NCI-H2171 treated with DMSO at 0.1 percent for 48 hours (cell line): ENCODE measurements around the gene TTC34.

ENCODE experiments used
- DNase-seq: peaks from one replicate; lab custom pipeline; 2025; lab: John Stamatoyannopoulos, UW

Gene TTC34

DNA sequence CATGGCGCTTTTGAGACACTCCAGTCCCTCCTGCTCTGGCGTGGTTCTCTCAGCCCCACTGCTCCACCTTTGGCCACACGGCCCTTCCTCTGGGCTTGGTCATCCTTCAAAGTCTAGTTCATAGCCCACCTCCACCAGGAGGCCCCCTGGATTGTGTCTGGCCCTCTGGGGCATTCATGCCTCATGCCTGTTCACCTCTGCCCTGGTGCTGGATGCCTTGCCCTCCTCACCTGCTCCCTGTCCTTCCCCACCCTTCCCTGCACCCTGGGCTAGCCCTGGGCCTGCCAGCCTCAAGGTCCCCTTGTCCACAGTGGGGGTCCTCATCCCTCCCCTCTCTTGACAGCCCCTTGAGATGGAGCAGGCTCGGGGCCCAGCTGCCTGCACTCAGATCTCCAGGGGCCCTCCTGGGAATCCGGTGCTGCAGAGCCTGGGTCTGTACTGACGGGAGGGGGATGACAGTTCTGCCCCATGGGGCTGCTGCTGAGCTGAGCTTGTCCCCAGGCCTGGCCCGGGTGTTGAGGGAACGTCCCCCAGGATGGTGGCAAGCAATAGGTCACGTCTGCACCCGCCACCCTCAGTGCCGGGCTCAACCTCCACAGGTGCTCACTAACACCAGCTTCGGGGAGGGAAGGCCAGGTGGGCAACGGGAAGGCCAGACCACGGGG is 196.5 kb downstream of the TTC34 start:
- no peak for DNase-seq

DNA sequence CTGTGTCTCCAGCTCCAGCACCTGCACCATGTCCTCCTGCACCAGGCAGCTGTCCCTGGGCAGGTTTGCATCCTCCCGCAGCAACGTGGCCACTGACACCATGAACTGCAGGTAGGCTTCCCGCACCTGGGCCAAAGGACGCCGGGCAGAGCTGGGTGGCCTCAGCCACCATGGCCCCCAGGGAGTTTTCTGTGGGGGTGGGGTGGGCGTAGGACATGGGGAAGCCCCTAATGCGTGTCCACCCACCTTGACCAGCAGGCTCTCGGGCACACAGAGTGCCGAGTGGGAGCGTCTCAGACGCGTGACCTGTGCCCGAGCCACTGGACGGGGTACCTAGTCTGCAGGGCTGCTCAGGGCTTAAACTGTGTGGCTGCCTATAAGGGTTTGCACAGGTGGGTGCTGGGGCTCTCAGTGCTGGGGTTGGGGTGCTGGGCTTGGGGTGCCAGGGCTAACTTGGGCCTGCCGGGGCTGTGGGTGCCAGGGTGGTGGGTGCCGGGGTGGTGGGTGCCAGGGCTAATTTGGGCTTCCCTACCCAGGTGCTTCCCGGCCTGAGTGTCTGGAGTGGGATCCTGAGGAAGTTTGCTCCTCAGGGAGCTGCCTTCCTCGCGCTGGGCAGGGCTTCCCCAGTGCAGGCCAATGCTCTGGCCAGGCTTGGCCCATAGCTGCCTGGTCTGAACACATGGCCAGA is 197.2 kb downstream of the TTC34 start:
- DNase-seq, result no peak

DNA sequence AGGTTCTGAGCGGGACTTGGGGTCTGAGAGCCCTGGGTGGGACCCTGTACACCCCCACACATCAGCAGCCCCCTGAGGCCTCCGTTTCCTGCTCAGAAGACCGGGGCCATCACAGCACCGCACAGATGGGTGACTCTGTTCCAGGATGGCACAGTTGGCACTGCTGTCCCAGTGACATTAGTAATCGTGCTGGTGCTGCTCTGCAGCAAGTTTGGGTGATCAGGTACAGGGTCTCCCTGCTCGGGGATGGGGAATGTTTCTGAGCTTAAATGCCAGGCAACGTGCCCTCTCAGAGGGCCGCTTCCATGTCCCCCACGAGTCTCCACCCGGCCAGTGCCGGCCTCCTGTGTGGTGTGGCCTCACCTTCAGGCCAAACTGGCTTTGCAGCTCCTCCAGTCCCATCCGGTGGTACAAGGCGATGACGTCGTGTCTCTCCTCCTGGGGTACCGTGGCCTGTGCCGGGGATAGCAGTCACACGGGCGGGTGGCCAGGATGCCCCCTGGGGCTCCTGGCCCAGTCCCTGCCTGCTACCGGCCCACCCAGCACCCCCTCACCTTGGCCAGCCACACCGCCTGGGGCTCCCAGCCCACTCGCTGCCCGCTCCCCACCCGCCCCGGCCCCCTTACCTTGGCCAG is 197.9 kb downstream of the TTC34 start:
- no peak for DNase-seq

DNA sequence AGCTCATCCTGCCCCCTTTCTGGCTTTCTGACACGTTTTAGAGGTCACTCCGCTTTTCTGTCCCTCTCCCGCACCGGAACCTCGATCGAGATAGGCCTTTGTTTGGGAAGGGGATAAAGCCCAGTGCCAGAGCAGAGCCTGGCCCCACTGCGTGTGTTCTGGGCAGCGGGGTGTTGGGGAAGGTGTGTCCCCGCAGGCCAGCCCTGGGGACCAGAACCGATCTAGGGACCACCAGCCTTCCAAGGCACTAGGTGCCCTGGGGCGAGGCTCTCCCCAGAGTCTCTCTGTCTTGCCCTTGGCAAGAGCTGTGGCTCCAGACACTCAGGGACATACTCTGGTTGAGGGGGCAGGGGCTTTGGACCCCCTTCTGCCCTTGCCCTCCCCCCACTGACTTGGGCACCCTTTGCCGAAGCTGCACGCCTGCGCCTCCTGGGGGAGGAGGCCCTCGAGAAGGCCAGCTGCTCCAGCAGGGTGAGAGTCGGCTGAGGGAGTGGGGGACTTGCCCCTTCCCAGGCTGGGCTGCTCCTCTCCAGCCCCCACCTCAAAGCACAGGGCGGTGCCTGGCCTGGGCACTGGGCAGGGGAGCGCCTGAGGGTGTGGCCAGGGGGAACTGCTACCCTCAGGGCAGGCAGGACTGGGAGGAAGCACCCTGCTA is 198.5 kb downstream of the TTC34 start:
- DNase-seq, result no peak

DNA sequence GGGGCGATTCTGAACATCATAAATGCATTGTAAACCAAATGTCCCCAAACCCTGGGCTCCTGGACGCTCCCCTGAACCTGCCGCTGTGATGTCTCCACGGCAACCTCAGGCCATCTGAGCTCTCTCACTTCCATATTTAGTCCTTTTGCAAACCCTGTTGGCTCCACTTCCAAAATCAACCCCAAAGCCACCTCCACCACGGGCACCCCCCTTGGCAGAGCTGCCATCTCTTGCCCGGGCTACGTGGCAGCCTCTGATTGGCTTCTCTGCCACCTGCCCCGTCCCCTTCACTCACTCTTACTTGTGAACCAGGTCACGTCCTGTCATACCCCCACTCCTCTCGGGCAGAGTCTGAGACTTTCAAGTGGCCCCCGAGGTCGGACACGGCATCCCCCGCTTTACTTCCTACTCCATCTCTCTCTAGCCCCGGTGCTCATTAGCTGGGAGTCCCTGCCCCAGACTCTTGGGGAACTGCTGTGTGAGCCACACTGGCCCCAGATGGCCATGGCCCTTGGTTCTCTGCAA is 199.1 kb downstream of the TTC34 start:
- no peak for DNase-seq

DNA sequence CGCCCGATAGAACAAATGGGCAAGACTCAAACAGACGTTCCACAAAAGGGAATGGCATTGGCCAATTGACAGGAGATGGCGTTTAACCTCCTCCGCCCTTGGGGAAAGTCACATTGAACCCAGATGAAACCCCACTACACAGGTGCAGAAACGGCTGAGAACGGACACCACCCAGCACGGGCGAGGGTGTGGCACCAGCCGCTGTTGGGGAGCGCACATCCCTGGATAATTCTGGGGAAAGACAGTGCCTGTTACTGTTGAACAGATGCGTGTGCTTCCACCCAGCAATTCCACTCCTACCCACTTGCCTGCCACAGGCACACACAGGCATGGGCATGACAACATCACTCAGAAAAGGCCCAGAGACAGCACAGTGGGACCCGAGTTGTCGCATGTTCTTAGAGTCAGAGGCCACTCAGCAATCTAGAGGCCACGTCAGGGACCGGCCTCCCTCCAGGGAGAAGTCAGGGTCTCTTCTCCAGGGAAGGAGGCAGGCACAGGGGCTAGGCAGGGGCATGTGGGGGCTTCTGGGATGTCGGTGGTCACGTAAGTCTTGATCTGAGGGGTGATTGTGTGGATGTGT is 199.7 kb downstream of the TTC34 start:
- DNase-seq, result no peak

DNA sequence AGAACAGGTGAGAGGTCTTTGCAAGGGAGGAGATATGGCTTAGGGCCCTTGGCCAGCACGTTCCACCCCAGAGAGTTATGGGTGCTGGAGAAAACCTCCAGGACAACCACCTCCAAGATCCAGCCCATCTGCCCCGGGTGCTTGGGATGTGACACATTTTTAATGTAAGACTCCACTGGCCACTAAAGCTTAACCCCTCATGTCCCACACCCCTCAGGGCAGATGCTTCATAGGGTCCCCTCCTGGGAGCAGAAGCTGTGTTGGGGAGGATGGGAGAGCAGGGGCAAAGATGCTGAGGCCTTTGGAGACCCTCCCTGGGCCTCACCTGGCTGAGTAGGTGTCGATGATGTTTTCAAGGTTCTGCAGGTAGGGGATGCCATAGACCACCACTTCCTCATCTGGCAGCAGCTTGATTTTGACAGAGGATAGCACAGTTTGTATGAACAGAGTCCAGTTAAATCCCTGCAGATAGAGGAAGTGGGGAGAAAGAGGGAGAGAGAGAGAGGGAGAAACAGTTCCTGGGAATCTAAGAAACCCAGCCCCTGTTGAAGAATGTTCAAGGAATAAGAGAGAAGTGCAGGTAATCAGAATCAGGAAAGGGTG is 203.1 kb downstream of the TTC34 start:
- no peak for DNase-seq

DNA sequence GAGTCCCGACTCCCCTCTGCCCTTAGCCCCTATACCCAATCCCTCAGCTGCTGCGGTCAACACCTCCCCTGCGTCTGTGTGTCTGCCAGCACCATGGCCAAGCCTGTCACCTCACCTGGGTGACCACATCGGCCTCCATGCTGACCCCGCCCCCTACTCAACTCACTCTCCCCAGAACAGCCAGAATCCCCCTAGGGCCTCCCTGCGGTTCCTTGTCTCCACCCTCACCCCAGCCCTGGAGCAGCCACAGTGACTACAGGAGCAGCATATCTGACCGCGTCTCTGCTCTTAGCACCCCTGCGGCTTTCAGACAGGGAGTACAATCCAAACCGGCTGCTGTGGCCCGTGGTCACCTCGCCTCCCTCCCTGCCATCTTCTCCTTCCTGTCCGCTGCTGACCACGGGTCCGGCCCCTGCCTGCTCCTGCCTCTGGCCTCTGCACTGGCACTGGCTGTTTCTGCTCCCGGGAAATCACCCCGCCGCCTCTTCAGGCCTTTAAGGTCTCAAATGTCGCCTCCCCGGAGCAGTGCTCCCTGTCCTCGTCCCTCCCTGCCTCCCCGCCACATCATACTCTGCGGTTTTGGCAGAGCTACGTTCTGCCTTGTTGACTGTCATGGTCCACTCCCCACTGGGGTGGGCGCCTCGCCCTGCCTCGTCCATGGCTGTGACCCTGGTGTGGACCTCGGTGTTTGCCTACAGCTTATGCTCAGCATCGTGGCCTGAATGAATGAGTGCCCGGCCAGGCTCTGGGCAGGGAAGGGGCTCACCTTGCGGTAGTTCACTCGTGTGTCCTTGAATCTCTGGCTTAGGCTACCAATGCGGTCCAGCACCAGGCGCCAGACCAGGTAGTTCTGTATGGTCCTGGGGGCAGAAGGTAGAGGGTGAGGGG is 203.8 kb downstream of the TTC34 start:
- DNase-seq, result no peak

DNA sequence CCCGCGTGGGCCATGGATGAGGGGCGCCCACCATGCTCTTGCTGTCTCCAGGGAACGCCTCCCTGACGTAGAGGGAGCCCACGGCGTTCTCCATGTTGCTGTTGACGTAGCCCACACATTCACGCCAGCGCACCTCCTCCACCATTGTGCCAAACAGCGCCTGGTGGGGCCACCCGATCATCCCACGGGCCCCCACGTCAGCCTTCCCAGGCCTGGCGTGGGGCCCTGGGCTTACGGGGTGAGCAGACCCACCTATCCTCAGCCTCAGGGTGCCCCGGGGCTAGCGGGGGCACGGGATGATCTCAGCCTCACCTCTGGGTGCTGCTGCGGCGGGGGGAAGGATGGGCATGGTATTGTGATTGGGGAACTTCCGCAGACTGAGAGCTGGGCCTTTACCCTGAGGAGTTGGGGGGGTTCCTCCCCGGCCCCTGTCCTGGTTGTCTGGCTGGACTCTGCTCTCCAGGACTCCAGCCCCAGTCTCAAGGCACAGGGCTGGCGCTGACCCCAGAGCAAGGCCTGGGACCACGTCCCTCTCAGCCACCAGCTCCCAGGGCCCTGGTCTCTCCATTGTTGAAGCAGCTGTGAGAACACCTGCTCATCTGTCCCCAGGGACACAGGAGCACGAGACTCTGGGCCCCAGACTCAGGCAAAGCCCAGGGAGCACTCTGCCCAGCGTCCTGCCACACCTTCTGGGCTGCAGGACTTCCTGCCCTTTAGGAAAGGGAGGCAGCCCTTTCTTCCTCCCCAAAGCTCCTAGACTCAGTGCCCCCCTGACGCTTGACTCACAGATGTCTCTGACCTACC is 204.8 kb downstream of the TTC34 start:
- DNase-seq, result peak; percentile 72

DNA sequence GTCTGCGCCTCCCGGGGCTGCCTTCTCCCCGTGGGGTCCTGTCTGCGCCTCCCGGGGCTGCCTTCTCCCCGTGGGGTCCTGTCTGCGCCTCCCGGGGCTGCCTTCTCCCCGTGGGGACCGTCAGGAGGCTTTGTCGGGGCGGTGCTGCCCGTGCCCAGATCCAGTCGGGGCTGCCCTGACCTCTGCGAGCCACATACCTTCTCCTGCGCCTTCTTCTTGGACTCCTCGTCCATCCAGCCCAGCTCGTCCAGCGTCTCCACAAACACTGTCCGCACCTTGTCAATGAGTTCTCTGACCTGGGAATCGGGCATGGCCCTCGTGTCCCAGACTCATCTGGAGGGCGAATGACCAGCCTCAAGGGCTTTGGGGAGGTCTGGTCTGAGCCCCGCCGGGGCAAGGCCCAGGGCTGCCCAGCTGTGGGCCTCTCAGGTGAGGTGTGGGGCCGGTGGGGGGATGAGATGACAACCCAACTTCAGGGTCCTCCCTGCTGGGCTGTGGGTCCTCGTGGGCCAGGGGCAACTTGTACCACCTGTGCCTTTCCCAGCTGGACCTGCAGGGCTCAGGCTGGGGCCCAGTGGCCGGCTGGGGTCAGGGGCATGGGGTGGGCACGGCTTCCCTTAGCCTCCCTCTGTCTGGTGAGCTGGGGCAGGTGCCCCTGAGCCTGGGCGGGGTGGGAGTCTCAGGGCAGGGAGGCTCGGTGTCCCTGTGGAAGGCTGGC is 205.5 kb downstream of the TTC34 start:
- no peak for DNase-seq

DNA sequence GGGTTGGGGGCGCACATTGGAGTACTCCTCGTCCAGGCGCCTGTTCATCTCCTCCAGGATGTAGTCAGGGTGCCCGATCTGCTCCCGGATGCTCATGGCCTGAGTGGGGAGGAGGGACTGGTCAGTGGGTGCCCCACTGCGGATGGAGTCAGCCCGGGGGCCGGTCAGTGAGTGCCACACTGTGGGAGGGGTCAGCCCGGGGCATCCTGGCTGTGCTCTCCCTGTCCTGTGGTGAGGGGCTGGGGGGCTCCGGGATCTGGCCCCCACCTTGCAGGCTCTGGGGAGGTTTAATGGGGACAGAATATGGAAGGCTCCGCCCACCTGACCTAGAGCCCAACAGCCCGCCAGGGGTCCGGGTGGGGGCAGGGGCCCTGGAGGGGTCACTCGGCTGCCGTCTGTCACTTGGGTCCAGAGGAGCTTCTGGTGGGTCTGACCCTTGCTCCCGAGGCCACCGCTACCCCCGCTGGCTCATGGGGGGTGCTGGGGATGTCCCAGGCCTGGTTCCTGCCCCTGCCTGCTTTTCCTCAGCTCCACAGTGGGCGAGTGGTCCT is 206.2 kb downstream of the TTC34 start:
- DNase-seq, result no peak

DNA sequence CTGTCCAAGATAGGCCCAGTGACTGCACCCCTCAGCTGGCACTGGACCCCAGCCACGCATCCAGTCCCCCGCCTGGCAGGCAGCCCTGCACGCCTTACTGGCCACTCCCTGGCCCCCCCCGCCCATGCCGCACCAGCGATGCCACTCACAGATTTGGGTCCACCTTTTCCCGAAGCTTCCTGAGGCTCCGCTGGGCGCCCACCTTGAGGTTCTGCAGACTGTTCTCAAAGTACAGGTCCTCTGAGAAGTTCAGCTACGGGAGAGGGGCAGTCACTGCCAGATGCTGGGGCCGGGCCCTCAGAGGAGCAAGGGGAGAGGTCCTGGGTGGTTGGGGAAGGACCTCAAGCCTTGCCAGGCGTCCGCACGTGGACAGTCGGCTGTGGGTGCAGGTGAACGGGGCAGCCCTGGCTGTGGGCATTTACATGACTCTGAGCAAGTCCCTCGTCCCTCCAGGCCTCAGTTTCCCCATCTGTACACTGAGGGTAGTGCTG is 206.8 kb downstream of the TTC34 start:
- no peak for DNase-seq

DNA sequence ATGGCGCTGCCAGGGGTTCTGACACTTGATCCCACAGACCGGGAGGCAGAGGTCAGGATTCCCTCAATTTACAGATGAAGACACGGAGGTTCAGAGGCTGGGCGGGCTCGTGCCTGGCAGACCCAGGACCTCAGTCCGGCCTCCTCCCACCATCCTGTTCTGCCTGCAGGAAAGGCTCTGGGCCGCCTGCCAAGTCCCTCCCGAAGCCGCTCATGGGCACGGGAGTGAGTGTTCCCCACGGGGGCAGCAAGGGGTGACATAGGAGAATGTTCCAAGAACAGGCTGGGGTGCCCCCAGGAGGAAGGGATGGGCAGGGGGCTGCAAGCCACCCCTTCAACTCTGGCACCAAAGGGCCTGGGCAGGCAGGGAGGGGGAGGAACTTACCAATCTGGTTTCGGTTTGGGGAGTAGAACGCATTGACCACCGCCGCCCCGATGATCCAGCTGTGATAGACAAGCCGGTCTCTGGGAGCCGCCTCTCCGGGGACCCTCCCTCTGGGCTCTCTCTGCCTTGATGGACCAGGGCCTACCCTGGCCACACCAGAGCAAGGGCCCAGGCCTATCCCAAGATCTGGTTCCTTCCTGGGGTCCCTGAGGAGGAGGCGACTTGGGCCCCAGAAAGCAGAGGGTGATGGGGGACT is 207.4 kb downstream of the TTC34 start:
- peak; percentile 53 for DNase-seq

DNA sequence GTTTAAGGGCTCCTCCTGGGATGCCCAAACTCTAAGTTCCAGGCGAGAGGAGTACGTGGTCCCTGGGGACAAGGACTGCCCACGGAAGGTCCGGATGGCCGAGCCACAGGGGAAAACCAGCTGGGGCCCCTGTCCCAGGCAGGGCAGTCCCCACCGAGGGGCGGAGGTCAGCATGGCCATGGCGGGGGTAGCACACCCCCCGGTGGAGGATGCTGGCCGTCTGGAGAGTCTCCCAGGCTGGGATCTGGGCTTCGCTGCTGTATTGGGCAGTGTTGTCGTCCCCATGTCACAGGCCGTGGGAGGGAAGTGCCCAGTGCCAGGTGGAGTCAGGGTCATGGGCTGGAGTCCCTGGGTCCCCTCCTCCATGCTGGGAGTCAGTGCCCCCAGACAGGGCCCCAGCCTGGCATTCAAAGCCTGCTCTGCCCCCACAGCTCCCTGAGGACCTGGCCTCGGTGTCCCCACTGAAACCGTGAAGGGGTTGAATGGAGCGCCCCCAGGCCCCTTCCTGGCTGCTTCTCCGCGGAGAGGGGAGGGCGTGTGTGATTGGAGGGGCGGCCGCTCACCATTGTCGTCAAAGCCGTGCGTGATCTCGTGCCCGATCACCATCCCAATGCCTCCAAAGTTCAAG is 208.1 kb downstream of the TTC34 start:
- no peak for DNase-seq

DNA sequence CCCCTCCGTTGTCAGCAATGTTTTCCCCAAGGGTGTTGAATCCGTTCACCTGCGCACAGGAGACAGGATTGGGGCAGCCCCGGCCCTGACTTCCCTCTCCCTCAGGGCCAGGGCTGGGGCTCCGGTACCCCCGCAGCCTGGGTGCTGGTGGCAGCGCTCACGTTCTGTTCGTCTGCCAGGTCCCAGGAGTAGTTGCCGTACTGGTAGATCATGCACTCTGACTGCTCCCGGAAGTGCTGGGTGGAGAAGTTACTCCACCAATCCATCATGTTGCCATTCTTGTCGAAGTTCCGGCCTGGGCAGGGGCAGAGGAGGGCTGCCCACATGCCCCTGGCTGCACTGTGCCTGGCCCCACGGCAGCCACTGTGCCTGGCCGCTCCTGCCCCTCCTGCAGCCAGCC is 208.8 kb downstream of the TTC34 start:
- DNase-seq, result no peak

DNA sequence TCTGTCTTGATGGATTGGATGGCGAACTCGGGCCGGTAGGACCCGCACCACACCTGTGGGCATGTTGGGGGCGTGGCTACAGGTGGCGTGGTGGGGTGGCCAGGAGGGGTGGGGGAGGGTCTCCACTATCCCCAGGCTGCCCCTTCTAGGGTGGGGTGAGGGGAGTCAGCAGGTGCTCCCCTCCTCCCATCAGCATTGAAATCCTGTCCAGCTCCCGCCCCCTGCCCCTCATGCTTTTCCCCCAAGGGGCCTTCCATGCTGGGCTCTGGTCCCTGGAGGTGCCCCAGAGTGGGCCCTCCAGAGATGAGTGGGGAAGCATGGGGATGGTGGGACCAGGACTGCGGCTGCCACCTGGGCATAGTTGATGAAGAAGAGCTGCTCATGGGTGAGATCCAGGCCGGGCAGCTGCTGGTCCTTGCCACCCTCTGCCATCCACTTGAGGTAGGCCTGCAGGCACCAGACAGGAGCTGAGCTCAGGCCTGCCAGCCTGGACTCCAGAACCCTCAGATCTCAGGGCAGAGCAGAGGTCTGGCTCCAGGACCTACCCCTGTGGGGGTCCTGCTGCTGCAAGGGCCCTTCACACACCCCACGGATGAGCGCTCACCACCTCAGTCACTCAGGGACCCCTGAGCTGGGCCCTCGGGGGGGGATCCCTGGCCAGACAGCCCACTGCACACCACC is 209.8 kb downstream of the TTC34 start:
- no peak for DNase-seq

DNA sequence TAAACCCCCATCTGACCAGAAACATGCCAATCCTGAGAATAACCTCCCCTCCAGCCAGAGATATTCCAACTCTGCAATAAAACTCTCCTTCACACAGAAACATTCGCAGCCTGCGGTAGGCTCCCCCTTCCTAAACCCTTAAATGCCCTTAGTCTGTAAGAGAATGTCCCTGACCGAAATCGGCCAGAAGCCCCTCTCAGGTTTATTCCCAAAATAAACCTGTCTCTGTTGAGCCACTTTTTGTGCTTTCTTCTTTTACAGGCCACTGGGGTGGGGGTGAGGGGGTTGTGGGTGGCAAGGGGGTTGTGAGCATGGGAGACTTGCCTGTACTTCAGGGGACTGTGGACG is 210.3 kb downstream of the TTC34 start:
- no peak for DNase-seq
